ENCODE measurements around the gene NOTCH1.

The NOTCH1 gene

GRCh38 chr9:136473354-136473721 is 72.5 kb downstream of the NOTCH1 start:
- no peak for TF ChIP-seq TAF1 (IDR thresholded peaks at IDR 0.05; ENCODE audit: borderline replicate concordance, insufficient read depth, low read length)
- no peak for TF ChIP-seq POLR2AphosphoS5 (IDR thresholded peaks at IDR 0.05; ENCODE audit: low read depth, low read length)
- no peak for TF ChIP-seq REST (IDR thresholded peaks at IDR 0.05; ENCODE audit: insufficient read depth in 1 of 2, low read depth in 2 of 2, low read length in 2 of 2)
- no peak for TF ChIP-seq FOXP2 (optimal IDR thresholded peaks at IDR 0.05; ENCODE audit: borderline replicate concordance, extremely low read depth, extremely low read length, insufficient read depth)

GRCh38 chr9:136472640-136473353 is 73.1 kb downstream of the NOTCH1 start:
- TF ChIP-seq TAF1 (IDR thresholded peaks at IDR 0.05; ENCODE audit: borderline replicate concordance, insufficient read depth, low read length): no peak

GRCh38 chr9:136471802-136472487 is 73.9 kb downstream of the NOTCH1 start:
- no peak for TF ChIP-seq FOXP2 (optimal IDR thresholded peaks at IDR 0.05; ENCODE audit: borderline replicate concordance, extremely low read depth, extremely low read length, insufficient read depth)
- TF ChIP-seq SIN3A (IDR thresholded peaks at IDR 0.05; ENCODE audit: borderline replicate concordance, insufficient read depth, low read length): no peak
- TF ChIP-seq POLR2AphosphoS5 (IDR thresholded peaks at IDR 0.05; ENCODE audit: low read depth, low read length): no peak
- no peak for TF ChIP-seq REST (IDR thresholded peaks at IDR 0.05; ENCODE audit: insufficient read depth in 1 of 2, low read depth in 2 of 2, low read length in 2 of 2)
- TF ChIP-seq TAF1 (IDR thresholded peaks at IDR 0.05; ENCODE audit: borderline replicate concordance, insufficient read depth, low read length): no peak

- no peak for TF ChIP-seq FOXP2 (optimal IDR thresholded peaks at IDR 0.05; ENCODE audit: borderline replicate concordance, extremely low read depth, extremely low read length, insufficient read depth)
- no peak for TF ChIP-seq SIN3A (IDR thresholded peaks at IDR 0.05; ENCODE audit: borderline replicate concordance, insufficient read depth, low read length)
- TF ChIP-seq POLR2AphosphoS5 (IDR thresholded peaks at IDR 0.05; ENCODE audit: low read depth, low read length): no peak
- TF ChIP-seq REST (IDR thresholded peaks at IDR 0.05; ENCODE audit: insufficient read depth in 1 of 2, low read depth in 2 of 2, low read length in 2 of 2): no peak
- TF ChIP-seq TAF1 (IDR thresholded peaks at IDR 0.05; ENCODE audit: borderline replicate concordance, insufficient read depth, low read length): no peak
These were observed 74.9 kb downstream of the NOTCH1 start for GRCh38 chr9:136470792-136471469.

- no peak for TF ChIP-seq TAF1 (IDR thresholded peaks at IDR 0.05; ENCODE audit: borderline replicate concordance, insufficient read depth, low read length)
- no peak for TF ChIP-seq REST (IDR thresholded peaks at IDR 0.05; ENCODE audit: insufficient read depth in 1 of 2, low read depth in 2 of 2, low read length in 2 of 2)
- no peak for TF ChIP-seq SIN3A (IDR thresholded peaks at IDR 0.05; ENCODE audit: borderline replicate concordance, insufficient read depth, low read length)
- no peak for TF ChIP-seq POLR2AphosphoS5 (IDR thresholded peaks at IDR 0.05; ENCODE audit: low read depth, low read length)
- no peak for TF ChIP-seq FOXP2 (optimal IDR thresholded peaks at IDR 0.05; ENCODE audit: borderline replicate concordance, extremely low read depth, extremely low read length, insufficient read depth)
These were observed 75.5 kb downstream of the NOTCH1 start for GRCh38 chr9:136470356-136470755.
